Effector memory CD8-positive, alpha-beta T cell (primary cell): ENCODE measurements around the gene DSE.

Experiments
- ATAC-seq: fragments of 150-1000 bp; cut with Tn5 transposase; replicated peaks from 2 replicates; pipeline ENCODE4 v1.10.0; 2021; ENCODE audit warnings: mild to moderate bottlenecking, moderate library complexity
- DNase-seq, 3 experiments: peaks; one replicate each; pipeline ENCODE4 v3.0.0; 2021
- H3K27ac Mint-ChIP-seq, 2 donors: one replicate each; pipeline ENCODE4 v1.8.0; 2022; ENCODE audit warnings: mild to moderate bottlenecking in 2 of 2, mixed read lengths in 2 of 2, moderate library complexity in 2 of 2
- H3K27me3 Mint-ChIP-seq, 2 donors: one replicate each; pipeline ENCODE4 v1.8.0; 2022; ENCODE audit warnings: mixed read lengths in 2 of 2
- H3K36me3 Mint-ChIP-seq: one replicate; pipeline ENCODE4 v1.8.0; 2022; ENCODE audit warnings: mild to moderate bottlenecking, moderate library complexity, mixed read lengths; ENCODE audit not compliant: insufficient read depth
- H3K4me1 Mint-ChIP-seq, 2 donors: one replicate each; pipeline ENCODE4 v1.8.0; 2022; ENCODE audit warnings: low read depth in 2 of 2, mixed read lengths in 2 of 2
- H3K4me3 Mint-ChIP-seq, 2 donors: one replicate each; pipeline ENCODE4 v1.8.0; 2022; ENCODE audit warnings: mild to moderate bottlenecking in 2 of 2, mixed read lengths in 2 of 2, moderate library complexity in 2 of 2
- H3K9me3 Mint-ChIP-seq, 2 donors: one replicate each; pipeline ENCODE4 v1.8.0; 2022; ENCODE audit warnings: mixed read lengths in 2 of 2

Gene DSE

GRCh38 chr6:116384727-116385458, 14.1 kb downstream of the DSE start:
- ATAC-seq: no peak
- Mint-ChIP-seq H3K27me3 (peaks cover 0 to 27% of the 10 kb centered on the region in 2 donors), H3K27ac (no peak overlapping the region), H3K4me1 (peaks cover 5 to 8% of the 10 kb centered on the region in 2 donors), H3K4me3 (no peak overlapping the region), H3K9me3 (no peaks in the 10 kb centered on the region), H3K36me3 (no peaks in the 10 kb centered on the region)
- DNase-seq: no peak

- no peaks in the 10 kb centered on the region for H3K9me3 Mint-ChIP-seq
- no peaks in the 10 kb centered on the region for H3K36me3 Mint-ChIP-seq
- H3K27me3 Mint-ChIP-seq: peaks cover 0 to 21% of the 10 kb centered on the region in 2 donors
- peaks cover 5 to 8% of the 10 kb centered on the region in 2 donors for H3K4me1 Mint-ChIP-seq
- H3K4me3 Mint-ChIP-seq: no peak overlapping the region
- DNase-seq: no peak
- H3K27ac Mint-ChIP-seq: no peak overlapping the region
- ATAC-seq: no peak
Observed at GRCh38 chr6:116385459-116385802, 14.7 kb downstream of the DSE start.

- ATAC-seq: no peak
- no peaks in the 10 kb centered on the region for H3K9me3 Mint-ChIP-seq
- no peaks in the 10 kb centered on the region for H3K36me3 Mint-ChIP-seq
- no peak for DNase-seq
- peaks cover 5 to 8% of the 10 kb centered on the region in 2 donors for H3K4me1 Mint-ChIP-seq
- H3K27ac Mint-ChIP-seq: no peak overlapping the region
- H3K4me3 Mint-ChIP-seq: no peak overlapping the region
- H3K27me3 Mint-ChIP-seq: peaks cover 0 to 21% of the 10 kb centered on the region in 2 donors
Observed at GRCh38 chr6:116385921-116386320, 15.2 kb downstream of the DSE start.

GRCh38 chr6:116386581-116387299, 16.0 kb downstream of the DSE start:
- ATAC-seq (peak; percentile 69), DNase-seq (no peak)
- no peak overlapping the region for H3K27ac Mint-ChIP-seq
- H3K27me3 Mint-ChIP-seq: peaks cover 0 to 21% of the 10 kb centered on the region in 2 donors
- no peak overlapping the region for H3K4me3 Mint-ChIP-seq
- H3K36me3 Mint-ChIP-seq: no peaks in the 10 kb centered on the region
- peaks cover 5 to 8% of the 10 kb centered on the region in 2 donors for H3K4me1 Mint-ChIP-seq
- H3K9me3 Mint-ChIP-seq: no peaks in the 10 kb centered on the region

- peaks cover 9 to 13% of the 10 kb centered on the region in 2 donors for H3K4me1 Mint-ChIP-seq
- ATAC-seq (peak; percentile 29), DNase-seq (no peak)
- no peaks in the 10 kb centered on the region for H3K9me3 Mint-ChIP-seq
- H3K27me3 Mint-ChIP-seq: peaks cover 0 to 20% of the 10 kb centered on the region in 2 donors
- H3K27ac Mint-ChIP-seq: no peak overlapping the region
- H3K4me3 Mint-ChIP-seq: no peak overlapping the region
- H3K36me3 Mint-ChIP-seq: no peaks in the 10 kb centered on the region
Observed at GRCh38 chr6:116387374-116387773, 16.6 kb downstream of the DSE start.

GRCh38 chr6:116388924-116389323, 18.2 kb downstream of the DSE start:
- Mint-ChIP-seq H3K27ac (no peak overlapping the region), H3K27me3 (peaks cover 0 to 9% of the 10 kb centered on the region in 2 donors), H3K9me3 (no peaks in the 10 kb centered on the region), H3K4me3 (no peak overlapping the region), H3K4me1 (peaks cover 17 to 23% of the 10 kb centered on the region in 2 donors), H3K36me3 (no peaks in the 10 kb centered on the region)
- DNase-seq (no peak), ATAC-seq (no peak)

- H3K27me3 Mint-ChIP-seq: peaks cover 0 to 5% of the 10 kb centered on the region in 2 donors
- no peaks in the 10 kb centered on the region for H3K9me3 Mint-ChIP-seq
- no peak overlapping the region for H3K27ac Mint-ChIP-seq
- no peaks in the 10 kb centered on the region for H3K36me3 Mint-ChIP-seq
- ATAC-seq (no peak), DNase-seq (no peak)
- no peak overlapping the region for H3K4me3 Mint-ChIP-seq
- H3K4me1 Mint-ChIP-seq: peaks cover 17 to 23% of the 10 kb centered on the region in 2 donors
Observed at GRCh38 chr6:116389357-116389756, 18.6 kb downstream of the DSE start.

GRCh38 chr6:116390581-116390980, 19.8 kb downstream of the DSE start:
- H3K36me3 Mint-ChIP-seq: no peaks in the 10 kb centered on the region
- H3K4me1 Mint-ChIP-seq: peaks cover 17 to 23% of the 10 kb centered on the region in 2 donors
- no peak overlapping the region for H3K27ac Mint-ChIP-seq
- no peak for DNase-seq
- no peak for ATAC-seq
- H3K4me3 Mint-ChIP-seq: no peak overlapping the region
- no peaks in the 10 kb centered on the region for H3K27me3 Mint-ChIP-seq
- H3K9me3 Mint-ChIP-seq: no peaks in the 10 kb centered on the region

- ATAC-seq (peak; percentile 82), DNase-seq (peak in 2 of 3 experiments; percentile 7 to 8)
- H3K27me3 Mint-ChIP-seq: no peaks in the 10 kb centered on the region
- H3K27ac Mint-ChIP-seq: peak overlapping the region; percentile 86 to 89
- peak overlapping the region in 1 of 2 donors; percentile 57 for H3K4me3 Mint-ChIP-seq
- peaks cover 17 to 19% of the 10 kb centered on the region in 2 donors for H3K4me1 Mint-ChIP-seq
- no peaks in the 10 kb centered on the region for H3K9me3 Mint-ChIP-seq
- H3K36me3 Mint-ChIP-seq: peaks cover 2% of the 10 kb centered on the region
Observed at GRCh38 chr6:116392132-116393013, 21.6 kb downstream of the DSE start.

- H3K4me1 Mint-ChIP-seq: peaks cover 17 to 19% of the 10 kb centered on the region in 2 donors
- DNase-seq (no peak), ATAC-seq (peak; percentile 14)
- H3K36me3 Mint-ChIP-seq: peaks cover 4% of the 10 kb centered on the region
- no peaks in the 10 kb centered on the region for H3K27me3 Mint-ChIP-seq
- no peak overlapping the region for H3K4me3 Mint-ChIP-seq
- peak overlapping the region; percentile 86 to 89 for H3K27ac Mint-ChIP-seq
- no peaks in the 10 kb centered on the region for H3K9me3 Mint-ChIP-seq
Observed at GRCh38 chr6:116393430-116393829, 22.7 kb downstream of the DSE start.

GRCh38 chr6:116395647-116396046, 24.9 kb downstream of the DSE start:
- DNase-seq (no peak), ATAC-seq (no peak)
- no peaks in the 10 kb centered on the region for H3K9me3 Mint-ChIP-seq
- no peaks in the 10 kb centered on the region for H3K27me3 Mint-ChIP-seq
- peaks cover 4% of the 10 kb centered on the region for H3K36me3 Mint-ChIP-seq
- H3K4me1 Mint-ChIP-seq: peaks cover 12 to 14% of the 10 kb centered on the region in 2 donors
- H3K4me3 Mint-ChIP-seq: no peak overlapping the region
- no peak overlapping the region for H3K27ac Mint-ChIP-seq

- Mint-ChIP-seq H3K27me3 (no peaks in the 10 kb centered on the region), H3K4me3 (no peak overlapping the region), H3K4me1 (peaks cover 12 to 14% of the 10 kb centered on the region in 2 donors), H3K27ac (no peak overlapping the region), H3K9me3 (no peaks in the 10 kb centered on the region), H3K36me3 (peaks cover 4% of the 10 kb centered on the region)
- DNase-seq: no peak
- ATAC-seq: no peak
Observed at GRCh38 chr6:116396441-116396840, 25.7 kb downstream of the DSE start.

GRCh38 chr6:116397914-116398313, 27.2 kb downstream of the DSE start:
- Mint-ChIP-seq H3K9me3 (no peaks in the 10 kb centered on the region), H3K4me3 (no peak overlapping the region), H3K27me3 (no peaks in the 10 kb centered on the region), H3K27ac (no peak overlapping the region), H3K36me3 (peaks cover 4% of the 10 kb centered on the region), H3K4me1 (peaks cover 3 to 4% of the 10 kb centered on the region in 2 donors)
- ATAC-seq (no peak), DNase-seq (no peak)
